Nephron (organoid): ENCODE measurements around the gene FLACC1.

Experiments
- H3K27ac Mint-ChIP-seq, 3 experiments: 2 replicates each; pipeline ENCODE4 v1.8.0; 2020; ENCODE audit warnings: mixed read lengths in 3 of 3, mild to moderate bottlenecking in 2 of 3, moderate library complexity in 1 of 3
- H3K27me3 Mint-ChIP-seq: 2 replicates; pipeline ENCODE4 v1.8.0; 2021; ENCODE audit warnings: low read depth, mild to moderate bottlenecking, moderate library complexity, mixed read lengths
- H3K36me3 Mint-ChIP-seq: 2 replicates; pipeline ENCODE4 v1.8.0; 2020; ENCODE audit warnings: low read depth, mixed read lengths
- H3K4me1 Mint-ChIP-seq: 2 replicates; pipeline ENCODE4 v1.8.0; 2020; ENCODE audit warnings: mixed read lengths
- H3K4me3 Mint-ChIP-seq, 3 experiments: 2 replicates each; pipeline ENCODE4 v1.8.0; 2020; ENCODE audit warnings: mild to moderate bottlenecking in 3 of 3, mixed read lengths in 3 of 3, moderate library complexity in 2 of 3
- H3K9me3 Mint-ChIP-seq: 2 replicates; pipeline ENCODE4 v1.8.0; 2020; ENCODE audit warnings: mixed read lengths
- TF ChIP-seq, protein P1 (sequence below), 3 experiments: fragments of 200-600 bp; sonication (generic); IDR thresholded peaks; one replicate each; pipeline ENCODE4 v1.5.0; 2021; ENCODE audit warnings: antibody characterized with exemption in 3 of 3; ENCODE audit not compliant: unreplicated experiment in 3 of 3

FLACC1 gene

DNA sequence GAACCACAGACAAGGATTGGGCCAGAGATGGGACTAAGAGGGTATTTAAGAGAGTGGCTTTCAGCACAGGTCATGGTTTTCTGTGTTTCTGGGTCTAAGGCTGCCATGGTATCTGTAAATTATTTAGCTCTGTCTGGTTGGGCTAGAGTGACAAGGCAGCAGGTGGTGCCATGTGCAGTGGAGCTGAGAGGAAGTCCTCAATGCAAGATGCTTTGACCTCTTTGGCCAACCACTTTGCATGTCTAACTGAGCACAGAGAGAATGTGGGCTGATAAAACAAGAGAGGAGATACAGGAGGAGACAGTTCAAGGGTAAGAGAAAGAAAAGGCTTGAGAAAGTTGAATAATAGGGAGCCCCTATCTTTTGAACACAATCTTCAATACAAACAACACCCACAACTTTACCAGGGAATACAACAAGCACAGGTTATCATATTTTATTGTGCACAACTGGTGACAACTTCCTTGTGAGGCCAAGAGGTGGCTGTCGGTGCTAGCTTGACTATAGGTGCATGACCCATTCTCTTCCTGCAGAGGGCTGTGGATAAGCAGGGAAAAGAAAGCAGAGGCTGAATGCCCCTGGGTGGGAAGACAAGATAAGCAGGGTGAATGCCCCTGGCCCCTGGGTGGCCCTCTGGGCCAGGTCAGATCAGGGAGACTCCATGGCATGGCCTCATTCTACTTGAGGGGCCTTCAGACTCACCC, 12.3 kb downstream of the FLACC1 start:
- H3K9me3 Mint-ChIP-seq, result peaks cover 2% of the 10 kb centered on the region

DNA sequence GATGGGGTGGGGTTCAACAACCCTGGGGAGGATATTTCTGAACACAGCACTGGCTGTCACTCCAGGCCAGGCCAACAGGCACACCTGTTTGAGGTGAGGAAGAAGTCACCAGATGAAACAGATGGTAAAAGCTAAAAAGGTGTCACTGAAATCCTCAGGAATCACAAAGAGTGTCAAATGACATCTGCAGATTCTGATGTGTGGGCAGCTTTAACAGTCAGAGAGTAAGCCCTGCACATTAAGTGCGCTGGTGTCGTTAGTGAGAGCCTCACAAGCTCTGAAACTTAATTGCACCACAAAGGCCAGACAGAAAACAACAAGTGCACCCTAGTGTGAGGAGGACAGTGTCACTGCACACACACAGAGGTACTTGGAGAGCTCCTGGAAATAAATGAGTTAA, 13.6 kb downstream of the FLACC1 start:
- Mint-ChIP-seq H3K4me3 (no peak overlapping the region), H3K4me1 (peaks cover 22% of the 10 kb centered on the region), H3K9me3 (peaks cover 6% of the 10 kb centered on the region), H3K27me3 (no peaks in the 10 kb centered on the region), H3K27ac (no peak overlapping the region), H3K36me3 (no peaks in the 10 kb centered on the region)
- TF ChIP-seq, protein P1, sequence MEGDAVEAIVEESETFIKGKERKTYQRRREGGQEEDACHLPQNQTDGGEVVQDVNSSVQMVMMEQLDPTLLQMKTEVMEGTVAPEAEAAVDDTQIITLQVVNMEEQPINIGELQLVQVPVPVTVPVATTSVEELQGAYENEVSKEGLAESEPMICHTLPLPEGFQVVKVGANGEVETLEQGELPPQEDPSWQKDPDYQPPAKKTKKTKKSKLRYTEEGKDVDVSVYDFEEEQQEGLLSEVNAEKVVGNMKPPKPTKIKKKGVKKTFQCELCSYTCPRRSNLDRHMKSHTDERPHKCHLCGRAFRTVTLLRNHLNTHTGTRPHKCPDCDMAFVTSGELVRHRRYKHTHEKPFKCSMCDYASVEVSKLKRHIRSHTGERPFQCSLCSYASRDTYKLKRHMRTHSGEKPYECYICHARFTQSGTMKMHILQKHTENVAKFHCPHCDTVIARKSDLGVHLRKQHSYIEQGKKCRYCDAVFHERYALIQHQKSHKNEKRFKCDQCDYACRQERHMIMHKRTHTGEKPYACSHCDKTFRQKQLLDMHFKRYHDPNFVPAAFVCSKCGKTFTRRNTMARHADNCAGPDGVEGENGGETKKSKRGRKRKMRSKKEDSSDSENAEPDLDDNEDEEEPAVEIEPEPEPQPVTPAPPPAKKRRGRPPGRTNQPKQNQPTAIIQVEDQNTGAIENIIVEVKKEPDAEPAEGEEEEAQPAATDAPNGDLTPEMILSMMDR (IDR thresholded peaks at IDR 0.05; ENCODE audit: unreplicated experiment in 3 of 3), result no peak

More for the DNA sequence above, 12.3 kb downstream of the FLACC1 start:
- H3K4me1 Mint-ChIP-seq, result peaks cover 22% of the 10 kb centered on the region
- no peak overlapping the region for H3K27ac Mint-ChIP-seq
- no peak overlapping the region for H3K4me3 Mint-ChIP-seq
- TF ChIP-seq, protein P1 (IDR thresholded peaks at IDR 0.05; ENCODE audit: unreplicated experiment in 3 of 3), result no peak
- no peaks in the 10 kb centered on the region for H3K36me3 Mint-ChIP-seq
- H3K27me3 Mint-ChIP-seq, result no peaks in the 10 kb centered on the region

DNA sequence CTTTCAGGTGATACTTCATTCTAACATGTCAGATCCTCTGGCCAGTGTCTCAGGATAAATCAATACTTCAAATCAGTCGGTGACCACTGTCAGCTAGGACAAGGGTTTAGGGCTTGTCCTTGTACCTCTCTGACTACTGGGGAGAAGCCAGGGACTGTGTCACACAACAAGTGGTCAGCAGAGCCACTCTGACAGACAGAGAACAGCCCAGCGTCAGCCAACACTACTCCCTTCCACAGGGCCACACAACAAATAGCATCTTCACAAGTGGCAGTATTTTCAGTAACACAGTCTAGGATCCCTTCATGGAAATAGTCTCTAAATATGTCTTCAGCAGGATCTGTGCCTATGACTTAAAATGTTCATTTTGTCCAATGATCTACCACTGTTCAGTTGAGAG, 14.2 kb downstream of the FLACC1 start:
- Mint-ChIP-seq H3K4me1 (peaks cover 22% of the 10 kb centered on the region), H3K36me3 (no peaks in the 10 kb centered on the region), H3K27ac (no peak overlapping the region), H3K27me3 (no peaks in the 10 kb centered on the region), H3K4me3 (no peak overlapping the region), H3K9me3 (peaks cover 10% of the 10 kb centered on the region)
- TF ChIP-seq, protein P1 (IDR thresholded peaks at IDR 0.05; ENCODE audit: unreplicated experiment in 3 of 3), result no peak

DNA sequence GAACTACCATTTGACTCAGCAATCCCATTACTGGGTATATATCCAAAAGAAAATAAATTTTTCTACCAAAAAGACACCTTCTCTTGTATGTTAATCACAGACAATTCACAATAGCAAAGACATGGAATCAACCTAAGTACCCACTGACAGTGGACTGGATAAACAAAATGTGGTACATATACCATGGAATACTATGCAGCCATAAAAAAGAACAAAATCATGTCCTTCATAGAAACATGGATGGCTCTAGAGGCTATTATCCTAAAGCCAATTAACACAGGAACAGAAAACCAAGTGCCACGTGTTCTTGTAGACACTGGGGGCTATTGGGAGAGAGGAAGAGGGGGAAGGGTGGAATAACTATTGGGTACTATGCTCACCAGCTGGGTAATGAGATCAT, 27.7 kb downstream of the FLACC1 start:
- Mint-ChIP-seq H3K27ac (no peak overlapping the region), H3K27me3 (no peaks in the 10 kb centered on the region), H3K36me3 (no peaks in the 10 kb centered on the region), H3K9me3 (peaks cover 29% of the 10 kb centered on the region), H3K4me1 (no peaks in the 10 kb centered on the region), H3K4me3 (no peak overlapping the region)
- TF ChIP-seq, protein P1 (IDR thresholded peaks at IDR 0.05; ENCODE audit: unreplicated experiment in 3 of 3), result no peak

DNA sequence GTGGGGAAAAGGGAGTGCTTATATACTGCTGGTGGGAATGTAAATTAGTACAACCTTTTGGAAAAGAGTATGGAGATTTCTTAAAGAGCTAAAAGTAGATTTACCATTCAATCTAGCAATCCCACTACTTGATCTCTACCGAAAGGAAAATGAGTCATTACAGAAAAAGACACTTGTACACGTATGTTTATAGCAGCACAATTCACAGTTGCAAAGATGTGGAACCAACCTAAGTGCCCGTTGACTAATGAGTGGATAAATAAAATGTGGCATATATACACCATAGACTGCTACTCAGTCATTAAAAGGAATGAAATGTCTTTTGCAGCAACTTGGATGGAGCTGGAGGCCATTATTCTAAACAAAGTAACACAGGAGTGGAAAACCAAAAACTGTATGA, 29.5 kb downstream of the FLACC1 start:
- Mint-ChIP-seq H3K27me3 (no peaks in the 10 kb centered on the region), H3K27ac (no peak overlapping the region), H3K9me3 (peaks cover 38% of the 10 kb centered on the region), H3K36me3 (peaks cover 3% of the 10 kb centered on the region), H3K4me1 (no peaks in the 10 kb centered on the region), H3K4me3 (no peak overlapping the region)
- TF ChIP-seq, protein P1 (IDR thresholded peaks at IDR 0.05; ENCODE audit: unreplicated experiment in 3 of 3), result no peak

DNA sequence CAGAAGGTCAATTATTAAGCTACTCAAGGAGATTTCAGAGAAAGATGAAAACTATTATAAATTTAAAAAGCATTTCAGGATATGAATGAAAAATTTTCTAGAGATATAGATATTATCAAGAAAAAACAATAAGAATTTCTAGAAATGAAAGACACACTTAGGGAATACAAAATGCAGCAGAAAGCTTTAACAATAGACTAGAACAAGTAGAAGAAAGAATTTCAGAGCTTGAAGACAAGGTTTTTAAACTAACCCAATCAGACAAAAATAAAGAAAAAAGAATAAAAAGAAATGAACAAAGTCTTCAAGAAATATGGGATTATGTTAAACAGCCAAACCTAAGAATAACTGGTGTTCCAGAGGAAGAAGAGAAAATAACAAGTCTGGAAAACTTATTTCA, 34.4 kb downstream of the FLACC1 start:
- Mint-ChIP-seq H3K36me3 (peaks cover 8% of the 10 kb centered on the region), H3K27ac (no peak overlapping the region), H3K4me1 (no peaks in the 10 kb centered on the region), H3K27me3 (no peaks in the 10 kb centered on the region), H3K9me3 (peaks cover 58% of the 10 kb centered on the region), H3K4me3 (no peak overlapping the region)
- TF ChIP-seq, protein P1 (IDR thresholded peaks at IDR 0.05; ENCODE audit: unreplicated experiment in 3 of 3), result no peak
